PC-9 (cell line): ENCODE results near the gene DACH2. TPM values are rescaled to one million over a fixed set of nuclear protein-coding genes. Genes with fewer than 3 reads are reported as not detected.

Experiments
- BruUV-seq: library from RNA; stranded (reverse); fragments of 400-500 nt; replicated peaks from 2 replicates; lab custom pipeline; 2021; lab: Mats Ljungman, UMichigan
- CTCF ChIA-PET: fragments of 300-600 bp; sonication (Branson Sonifier 250); formaldehyde crosslinking; loops from one replicate; lab custom pipeline; 2022; ENCODE audit warnings: antibody characterized with exemption; lab: Charles Lee
- POLR2A ChIA-PET: fragments of 300-600 bp; sonication (Branson Sonifier 250); formaldehyde crosslinking; loops from one replicate; lab custom pipeline; 2022; ENCODE audit warnings: antibody characterized with exemption; ENCODE audit not compliant: unreplicated experiment; lab: Charles Lee
- DNase-seq, 2 experiments: peaks; one replicate each; pipeline versions ENCODE4 v3.0.0 to v3.0.0-alpha.2; 2015 to 2022; ENCODE audit warnings: mixed read lengths in 1 of 2
- H2AFZ ChIP-seq: fragments of 200-600 bp; sonication (generic); 2 replicates; pipeline ENCODE4 v1.8.1; 2017; ENCODE audit warnings: antibody characterized with exemption
- H3F3A ChIP-seq: fragments of 200-600 bp; sonication (generic); 2 replicates; pipeline ENCODE4 v1.8.1; 2017; ENCODE audit warnings: antibody characterized with exemption, mild to moderate bottlenecking, low read depth; ENCODE audit not compliant: insufficient read depth
- H3K27ac ChIP-seq: fragments of 200-600 bp; sonication (generic); 2 replicates; pipeline ENCODE4 v1.6.1; 2016; ENCODE audit warnings: mixed run types
- H3K27me3 ChIP-seq: fragments of 200-600 bp; sonication (generic); 2 replicates; pipeline ENCODE4 v1.6.1; 2016; ENCODE audit warnings: low read depth, mixed run types; ENCODE audit not compliant: insufficient read depth
- H3K36me3 ChIP-seq: fragments of 200-600 bp; sonication (generic); 2 replicates; pipeline ENCODE4 v1.6.1; 2016; ENCODE audit warnings: low read depth, mixed run types
- H3K4me1 ChIP-seq: fragments of 200-600 bp; sonication (generic); replicated peaks from 2 replicates; pipeline ENCODE4 v1.6.1; 2016; ENCODE audit warnings: mixed run types; ENCODE audit not compliant: insufficient read depth
- H3K4me2 ChIP-seq: fragments of 200-600 bp; sonication (generic); 2 replicates; pipeline ENCODE4 v1.6.1; 2017; ENCODE audit warnings: mixed run types
- H3K4me3 ChIP-seq: fragments of 200-600 bp; sonication (generic); 2 replicates; pipeline ENCODE4 v1.6.1; 2016; ENCODE audit warnings: mixed run types
- H3K79me2 ChIP-seq: fragments of 200-600 bp; sonication (generic); 2 replicates; pipeline ENCODE4 v1.6.1; 2017; ENCODE audit warnings: low read depth, mixed run types
- H3K9me2 ChIP-seq: fragments of 200-600 bp; sonication (generic); 2 replicates; pipeline ENCODE4 v1.8.1; 2017; ENCODE audit warnings: mild to moderate bottlenecking; ENCODE audit not compliant: insufficient read depth
- H3K9me3 ChIP-seq: fragments of 200-600 bp; sonication (generic); 2 replicates; pipeline ENCODE4 v1.8.1; 2016; ENCODE audit warnings: low read depth; ENCODE audit not compliant: insufficient read depth
- H4K20me1 ChIP-seq: fragments of 200-600 bp; sonication (generic); 2 replicates; pipeline ENCODE4 v1.8.1; 2017; ENCODE audit not compliant: insufficient read depth
- EZH2 ChIP-seq: fragments of 200-600 bp; sonication (generic); IDR thresholded peaks from 2 replicates; pipeline ENCODE4 v1.8.0; 2017; ENCODE audit warnings: antibody characterized with exemption, low read depth
- intact Hi-C: fragments of 100-400 bp; cut with micrococcal nuclease; formaldehyde crosslinking; loops from one replicate; pipeline ENCODE4 v1.10.0; 2022; ENCODE audit not compliant: unreplicated experiment
- total RNA-seq: library from RNA; stranded (reverse); gene quantifications from 2 replicates; pipeline ENCODE4 v1.2.3, GENCODE V29; 2021
- TF ChIP-seq, protein P1 (sequence below): fragments of 200-600 bp; sonication (generic); conservative IDR thresholded peaks from 2 replicates; pipeline ENCODE4 v1.6.1; 2017; ENCODE audit warnings: mixed run types, antibody characterized with exemption, mild to moderate bottlenecking, moderate library complexity

The DACH2 gene
- total RNA-seq, 1 experiment from 2014 or later = not detected

DNA sequence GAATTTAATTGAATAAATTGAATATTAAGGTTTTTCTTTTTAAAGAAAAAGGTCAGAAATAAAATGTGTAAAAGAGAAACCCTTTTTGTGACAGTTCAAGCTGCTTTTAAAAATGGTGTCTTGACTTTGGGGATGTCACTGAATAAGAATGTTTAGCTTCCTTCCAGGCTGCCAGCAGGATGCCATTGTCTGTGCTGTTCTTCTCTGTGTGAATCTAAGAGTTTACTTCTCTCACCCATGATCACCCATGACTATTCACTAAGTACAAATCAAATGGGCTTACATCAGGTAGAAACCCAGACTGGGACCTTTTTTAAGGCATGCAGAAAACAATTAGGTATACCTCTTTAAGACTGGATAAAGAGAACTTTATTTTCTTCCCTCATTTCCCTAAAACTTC, 115.3 kb downstream of the DACH2 start:
- Histone ChIP-seq H3F3A (no peaks in the 10 kb centered on the region), H3K9me3 (no peaks in the 10 kb centered on the region), H4K20me1 (no peaks in the 10 kb centered on the region), H3K27me3 (no peaks in the 10 kb centered on the region), H3K4me2 (no peak overlapping the region), H3K9me2 (no peaks in the 10 kb centered on the region), H2AFZ (no peak overlapping the region), H3K36me3 (no peaks in the 10 kb centered on the region), H3K4me1 (no peaks in the 10 kb centered on the region), H3K4me3 (no peak overlapping the region), H3K27ac (no peak overlapping the region), H3K79me2 (no peaks in the 10 kb centered on the region)
- DNase-seq = no peak
- intact Hi-C loops = no loop called here
- TF ChIP-seq, protein P1, sequence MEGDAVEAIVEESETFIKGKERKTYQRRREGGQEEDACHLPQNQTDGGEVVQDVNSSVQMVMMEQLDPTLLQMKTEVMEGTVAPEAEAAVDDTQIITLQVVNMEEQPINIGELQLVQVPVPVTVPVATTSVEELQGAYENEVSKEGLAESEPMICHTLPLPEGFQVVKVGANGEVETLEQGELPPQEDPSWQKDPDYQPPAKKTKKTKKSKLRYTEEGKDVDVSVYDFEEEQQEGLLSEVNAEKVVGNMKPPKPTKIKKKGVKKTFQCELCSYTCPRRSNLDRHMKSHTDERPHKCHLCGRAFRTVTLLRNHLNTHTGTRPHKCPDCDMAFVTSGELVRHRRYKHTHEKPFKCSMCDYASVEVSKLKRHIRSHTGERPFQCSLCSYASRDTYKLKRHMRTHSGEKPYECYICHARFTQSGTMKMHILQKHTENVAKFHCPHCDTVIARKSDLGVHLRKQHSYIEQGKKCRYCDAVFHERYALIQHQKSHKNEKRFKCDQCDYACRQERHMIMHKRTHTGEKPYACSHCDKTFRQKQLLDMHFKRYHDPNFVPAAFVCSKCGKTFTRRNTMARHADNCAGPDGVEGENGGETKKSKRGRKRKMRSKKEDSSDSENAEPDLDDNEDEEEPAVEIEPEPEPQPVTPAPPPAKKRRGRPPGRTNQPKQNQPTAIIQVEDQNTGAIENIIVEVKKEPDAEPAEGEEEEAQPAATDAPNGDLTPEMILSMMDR = no peak
- no peak for TF ChIP-seq EZH2
- BruUV-seq = no TSS peak
- CTCF ChIA-PET = no interaction called here
- POLR2A ChIA-PET = no interaction called here

DNA sequence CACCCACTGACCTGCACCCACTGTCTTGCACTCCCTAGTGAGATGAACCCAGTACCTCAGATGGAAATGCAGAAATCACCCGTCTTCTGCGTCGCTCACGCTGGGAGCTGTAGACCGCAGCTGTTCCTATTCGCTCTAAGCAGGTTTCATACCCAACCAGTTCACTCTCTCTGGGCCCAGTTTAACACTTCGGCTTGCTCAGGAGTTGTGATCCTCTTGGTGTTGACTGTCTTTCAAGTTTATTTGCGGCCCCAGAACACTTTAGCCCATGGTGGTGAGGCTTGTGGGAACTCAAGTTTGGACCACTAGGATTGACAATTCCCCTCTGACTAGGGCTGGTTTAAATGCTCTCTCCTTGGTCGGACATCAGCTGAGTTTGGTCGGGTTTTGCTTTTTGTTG, 147.0 kb downstream of the DACH2 start:
- Histone ChIP-seq H3K27me3 (no peaks in the 10 kb centered on the region), H3F3A (no peaks in the 10 kb centered on the region), H3K36me3 (no peaks in the 10 kb centered on the region), H3K9me2 (no peaks in the 10 kb centered on the region), H2AFZ (no peak overlapping the region), H3K4me3 (no peak overlapping the region), H3K9me3 (no peaks in the 10 kb centered on the region), H3K4me2 (no peak overlapping the region), H3K27ac (no peak overlapping the region), H3K4me1 (no peaks in the 10 kb centered on the region), H4K20me1 (no peaks in the 10 kb centered on the region), H3K79me2 (no peaks in the 10 kb centered on the region)
- TF ChIP-seq, protein P1 = no peak
- TF ChIP-seq EZH2 = no peak
- DNase-seq = no peak
- POLR2A ChIA-PET = no interaction called here
- no TSS peak for BruUV-seq
- intact Hi-C loops = no loop called here
- CTCF ChIA-PET = no interaction called here

DNA sequence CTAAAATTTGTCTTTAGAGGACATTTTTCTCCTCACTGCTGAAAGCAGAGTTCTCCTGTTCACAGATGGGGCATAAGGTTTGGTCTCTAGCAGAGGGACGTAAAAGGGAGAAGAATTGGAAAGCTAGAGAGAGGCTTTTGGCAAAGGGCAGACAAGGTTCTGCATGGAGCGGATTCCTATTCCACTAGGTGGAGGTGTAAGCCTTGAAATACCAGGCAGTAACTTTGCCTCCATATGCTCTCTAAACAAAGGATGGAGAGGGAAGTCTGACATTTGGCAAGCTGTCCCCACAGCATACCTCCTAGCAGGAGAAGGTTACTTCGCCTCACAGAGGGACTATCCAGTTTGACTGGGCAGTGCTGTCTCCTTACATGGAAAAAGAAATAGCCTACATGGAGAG, 174.7 kb downstream of the DACH2 start:
- H3K27ac ChIP-seq = no peak overlapping the region
- no peaks in the 10 kb centered on the region for H4K20me1 ChIP-seq
- intact Hi-C loops = no loop called here
- H3K4me2 ChIP-seq = no peak overlapping the region
- no peaks in the 10 kb centered on the region for H3K9me2 ChIP-seq
- ChIA-PET CTCF (no interaction called here), POLR2A (no interaction called here)
- no peaks in the 10 kb centered on the region for H3K36me3 ChIP-seq
- no peaks in the 10 kb centered on the region for H3F3A ChIP-seq
- no peaks in the 10 kb centered on the region for H3K79me2 ChIP-seq
- H3K4me1 ChIP-seq = no peaks in the 10 kb centered on the region
- H3K4me3 ChIP-seq = no peak overlapping the region
- H2AFZ ChIP-seq = no peak overlapping the region
- H3K9me3 ChIP-seq = no peaks in the 10 kb centered on the region
- DNase-seq = no peak
- no TSS peak for BruUV-seq
- no peaks in the 10 kb centered on the region for H3K27me3 ChIP-seq
- no peak for TF ChIP-seq EZH2
- TF ChIP-seq, protein P1 = 0 out of 2 replicates have a peak, but pooled peaks have one; percentile 22
